Neural cell (in vitro differentiated cells): ENCODE measurements around the gene FOXL1. TPM values are rescaled to one million over a fixed set of nuclear protein-coding genes. Genes with fewer than 3 reads are reported as not detected.

Experiments used
- H2AFZ ChIP-seq: fragments of 200-600, 300-800 bp; sonication (generic), shearing (Covaris generic); 2 replicates; pipeline ENCODE4 v1.6.0; 2014; ENCODE audit warnings: low read depth, mild to moderate bottlenecking, antibody characterized with exemption, low read length, moderate library complexity
- H3F3A ChIP-seq: fragments of 200-600 bp; shearing (Covaris generic); 2 replicates; pipeline ENCODE4 v1.6.1; 2016; ENCODE audit warnings: mild to moderate bottlenecking, moderate library complexity, mixed read lengths, antibody characterized with exemption, low read length; ENCODE audit not compliant: insufficient read depth, poor library complexity, severe bottlenecking
- H3K27ac ChIP-seq: fragments of 200-600, 300-800 bp; sonication (generic), shearing (Covaris generic); 2 replicates; pipeline ENCODE4 v1.5.1; 2014; ENCODE audit warnings: mild to moderate bottlenecking, low read length, moderate library complexity
- H3K27me3 ChIP-seq: fragments of 300-800, 200-600 bp; sonication (generic), shearing (Covaris generic); 2 replicates; pipeline ENCODE4 v1.6.0; 2014; ENCODE audit warnings: mild to moderate bottlenecking, low read depth, low read length, moderate library complexity; ENCODE audit not compliant: insufficient read depth
- H3K36me3 ChIP-seq: fragments of 300-800, 200-600 bp; sonication (generic), shearing (Covaris generic); 2 replicates; pipeline ENCODE4 v1.5.1; 2014; ENCODE audit warnings: mild to moderate bottlenecking, antibody characterized with exemption, low read length, moderate library complexity; ENCODE audit not compliant: insufficient read depth
- H3K4me2 ChIP-seq: fragments of 300-800, 200-600 bp; sonication (generic), shearing (Covaris generic); 2 replicates; pipeline ENCODE4 v1.6.0; 2014; ENCODE audit warnings: mild to moderate bottlenecking, low read length
- H3K4me3 ChIP-seq: fragments of 300-800, 200-600 bp; sonication (generic), shearing (Covaris generic); 2 replicates; pipeline ENCODE4 v1.5.1; 2014; ENCODE audit warnings: mild to moderate bottlenecking, low read length, moderate library complexity
- H3K79me2 ChIP-seq: fragments of 200-600 bp; shearing (Covaris generic); replicated peaks from 2 replicates; pipeline ENCODE4 v1.6.0; 2014; ENCODE audit warnings: mild to moderate bottlenecking, low read length, moderate library complexity; ENCODE audit not compliant: insufficient read depth
- H3K9ac ChIP-seq: fragments of 300-800, 200-600 bp; sonication (generic), shearing (Covaris generic); 2 replicates; pipeline ENCODE4 v1.6.1; 2016; ENCODE audit warnings: mild to moderate bottlenecking, low read length, mixed read lengths
- H3K9me2 ChIP-seq: fragments of 200-600 bp; shearing (Covaris generic); 2 replicates; pipeline ENCODE4 v1.6.1; 2016; ENCODE audit warnings: mild to moderate bottlenecking, low read length, mixed read lengths; ENCODE audit not compliant: insufficient read depth
- H3K9me3 ChIP-seq: fragments of 200-600, 300-800 bp; sonication (generic), shearing (Covaris generic); 2 replicates; pipeline ENCODE4 v1.6.1; 2016; ENCODE audit warnings: mild to moderate bottlenecking, mixed run types, low read length, moderate library complexity, mixed read lengths
- H4K20me1 ChIP-seq: fragments of 200-600 bp; shearing (Covaris generic); 2 replicates; pipeline ENCODE4 v1.6.1; 2016; ENCODE audit warnings: mild to moderate bottlenecking, mixed run types; ENCODE audit not compliant: insufficient read depth
- CTCF ChIP-seq: fragments of 450-650 bp; IDR thresholded peaks from 2 replicates; pipeline ENCODE4 v1.5.1; 2014; ENCODE audit warnings: antibody characterized with exemption, mild to moderate bottlenecking, moderate library complexity; ENCODE audit not compliant: poor library complexity, severe bottlenecking
- EP300 ChIP-seq: fragments of 450-650 bp; conservative IDR thresholded peaks from 2 replicates; pipeline ENCODE4 v1.6.1; 2014; ENCODE audit warnings: antibody characterized with exemption, mild to moderate bottlenecking, moderate library complexity; ENCODE audit not compliant: poor library complexity, severe bottlenecking
- EZH2 ChIP-seq: fragments of 200-600, 300-800 bp; shearing (Covaris generic), sonication (generic); IDR thresholded peaks from 2 replicates; pipeline ENCODE4 v1.6.1; 2014; ENCODE audit warnings: antibody characterized with exemption, low read length, borderline replicate concordance, mild to moderate bottlenecking; ENCODE audit not compliant: insufficient read depth, poor library complexity, severe bottlenecking
- MXI1 ChIP-seq: fragments of 450-650 bp; conservative IDR thresholded peaks from 2 replicates; pipeline ENCODE4 v1.6.1; 2014; ENCODE audit warnings: antibody characterized with exemption, mild to moderate bottlenecking; ENCODE audit not compliant: poor library complexity, severe bottlenecking
- POLR2AphosphoS5 ChIP-seq: IDR thresholded peaks from 2 replicates; pipeline ENCODE4 v1.6.1; 2012
- RAD21 ChIP-seq: fragments of 450-650 bp; conservative IDR thresholded peaks from 2 replicates; pipeline ENCODE4 v1.6.1; 2014; ENCODE audit warnings: antibody characterized with exemption, mild to moderate bottlenecking, moderate library complexity
- REST ChIP-seq: IDR thresholded peaks from 2 replicates; pipeline ENCODE4 v1.6.1; 2012; ENCODE audit warnings: borderline replicate concordance
- SMC3 ChIP-seq: fragments of 450-650 bp; conservative IDR thresholded peaks from 2 replicates; pipeline ENCODE4 v1.6.1; 2014; ENCODE audit warnings: antibody characterized with exemption, mild to moderate bottlenecking, moderate library complexity; ENCODE audit not compliant: poor library complexity
- TAF1 ChIP-seq: IDR thresholded peaks from 2 replicates; pipeline ENCODE4 v1.6.1; 2012; ENCODE audit warnings: low read depth
- polyA plus RNA-seq: library from polyadenylated mRNA; depleted of rRNA; stranded (reverse); fragments of >200 nt; gene quantifications from 2 replicates; pipeline ENCODE4 v1.2.3, GENCODE V29; 2014

The FOXL1 gene
- polyA plus RNA-seq, 1 donor from 2014 or later, result 0.07 TPM

- no peaks in the 10 kb centered on the region for H3K79me2 ChIP-seq
- H3K4me2 ChIP-seq, result no peak overlapping the region
- no peak overlapping the region for H2AFZ ChIP-seq
- no peaks in the 10 kb centered on the region for H4K20me1 ChIP-seq
- no peaks in the 10 kb centered on the region for H3K9me3 ChIP-seq
- H3K9ac ChIP-seq, result peak overlapping the region; percentile 37
- no peaks in the 10 kb centered on the region for H3K36me3 ChIP-seq
- TF ChIP-seq EP300 (peak; percentile 71), POLR2AphosphoS5 (peak; percentile 58), TAF1 (no peak), RAD21 (no peak)
- H3F3A ChIP-seq, result no peaks in the 10 kb centered on the region
- H3K27me3 ChIP-seq, result no peaks in the 10 kb centered on the region
- peak overlapping the region; percentile 69 for H3K27ac ChIP-seq
- H3K9me2 ChIP-seq, result no peaks in the 10 kb centered on the region
- H3K4me3 ChIP-seq, result peak overlapping the region; percentile 21
These were observed 35.3 kb upstream of the FOXL1 start for GRCh38 chr16:86542756-86543750.

- peaks cover 4% of the 10 kb centered on the region for H3K36me3 ChIP-seq
These were observed 32.9 kb upstream of the FOXL1 start for GRCh38 chr16:86545481-86545880.

More at GRCh38 chr16:86545481-86545880, 32.9 kb upstream of the FOXL1 start:
- H3K79me2 ChIP-seq, result no peaks in the 10 kb centered on the region
- no peaks in the 10 kb centered on the region for H4K20me1 ChIP-seq
- no peaks in the 10 kb centered on the region for H3K9me2 ChIP-seq
- no peak overlapping the region for H3K4me2 ChIP-seq
- H3K4me3 ChIP-seq, result no peak overlapping the region
- no peaks in the 10 kb centered on the region for H3K9me3 ChIP-seq
- no peak overlapping the region for H2AFZ ChIP-seq
- no peak for TF ChIP-seq RAD21
- no peak for TF ChIP-seq EP300
- no peak for TF ChIP-seq TAF1
- TF ChIP-seq SMC3, result no peak
- TF ChIP-seq MXI1, result no peak
- no peak for TF ChIP-seq POLR2AphosphoS5
- TF ChIP-seq EZH2, result no peak
- no peak for TF ChIP-seq CTCF
- no peak for TF ChIP-seq REST
- H3F3A ChIP-seq, result no peaks in the 10 kb centered on the region
- H3K9ac ChIP-seq, result no peak overlapping the region
- H3K27me3 ChIP-seq, result no peaks in the 10 kb centered on the region
- H3K27ac ChIP-seq, result no peak overlapping the region
